GM23248 (cell line): Measurements from ENCODE around the gene TSEN2. TPM values are rescaled to one million over a fixed set of nuclear protein-coding genes. Genes with fewer than 3 reads are reported as not detected.

Experiments
- DNase-seq: peaks from one replicate; pipeline ENCODE4 v3.0.0-alpha.2; 2015
- H2AFZ ChIP-seq: fragments of 200-600 bp; sonication (generic); 2 replicates; pipeline ENCODE4 v1.6.1; 2016; ENCODE audit warnings: antibody characterized with exemption
- H3F3A ChIP-seq: fragments of 200-600 bp; sonication (generic); 2 replicates; pipeline ENCODE4 v1.6.1; 2016; ENCODE audit warnings: mild to moderate bottlenecking, antibody characterized with exemption, mixed run types; ENCODE audit not compliant: insufficient read depth
- H3K27ac ChIP-seq: fragments of 200-600 bp; sonication (generic); 2 replicates; pipeline ENCODE4 v1.5.1; 2016; ENCODE audit warnings: mild to moderate bottlenecking
- H3K27me3 ChIP-seq: fragments of 200-600 bp; sonication (generic); replicated peaks from 2 replicates; pipeline ENCODE4 v1.6.1; 2016; ENCODE audit warnings: mild to moderate bottlenecking; ENCODE audit not compliant: insufficient read depth
- H3K36me3 ChIP-seq: fragments of 200-600 bp; sonication (generic); 2 replicates; pipeline ENCODE4 v1.6.1; 2016; ENCODE audit warnings: low read depth, mild to moderate bottlenecking
- H3K4me1 ChIP-seq: fragments of 200-600 bp; sonication (generic); 2 replicates; pipeline ENCODE4 v1.6.1; 2016; ENCODE audit warnings: mild to moderate bottlenecking; ENCODE audit not compliant: insufficient read depth
- H3K4me2 ChIP-seq: fragments of 200-600 bp; sonication (generic); one replicate; pipeline ENCODE4 v1.6.1; 2016; ENCODE audit warnings: mild to moderate bottlenecking; ENCODE audit not compliant: unreplicated experiment
- H3K4me3 ChIP-seq: fragments of 200-600 bp; sonication (generic); 2 replicates; pipeline ENCODE4 v1.5.1; 2016; ENCODE audit warnings: mild to moderate bottlenecking
- H3K79me2 ChIP-seq: fragments of 200-600 bp; sonication (generic); 2 replicates; pipeline ENCODE4 v1.6.1; 2016; ENCODE audit warnings: mild to moderate bottlenecking; ENCODE audit not compliant: insufficient read depth
- H3K9ac ChIP-seq: fragments of 200-600 bp; sonication (generic); 2 replicates; pipeline ENCODE4 v1.6.1; 2016; ENCODE audit warnings: mild to moderate bottlenecking
- H3K9me2 ChIP-seq: fragments of 200-600 bp; sonication (generic); 2 replicates; pipeline ENCODE4 v1.6.1; 2016; ENCODE audit warnings: mixed run types, mild to moderate bottlenecking, moderate library complexity; ENCODE audit not compliant: insufficient read depth
- H3K9me3 ChIP-seq: fragments of 200-600 bp; sonication (generic); one replicate; pipeline ENCODE4 v1.6.1; 2017; ENCODE audit warnings: low read depth
- H4K20me1 ChIP-seq: fragments of 200-600 bp; sonication (generic); 2 replicates; pipeline ENCODE4 v1.6.0; 2016; ENCODE audit not compliant: insufficient read depth
- EZH2 ChIP-seq: fragments of 200-600 bp; sonication (generic); IDR thresholded peaks from 2 replicates; pipeline ENCODE4 v1.6.1; 2018; ENCODE audit warnings: antibody characterized with exemption, mild to moderate bottlenecking; ENCODE audit not compliant: insufficient read depth, poor library complexity, severe bottlenecking
- EZH2phosphoT487 ChIP-seq: fragments of 200-600 bp; sonication (generic); IDR thresholded peaks from 2 replicates; pipeline ENCODE4 v1.6.1; 2018; ENCODE audit warnings: antibody characterized with exemption, moderate library complexity, mild to moderate bottlenecking, low read depth; ENCODE audit not compliant: insufficient read depth
- WGBS, 2 experiments: methylation state at CpG; one replicate each; pipeline ENCODE4 v1.1.6; 2015 to 2017; ENCODE audit warnings: low lambda C conversion rate in 2 of 2, low coverage in 1 of 2; ENCODE audit errors: missing lambda C conversion rate in 2 of 2; 5-methylcytosine and 5-hydroxymethylcytosine counted together
- in situ Hi-C: fragments of 300-500 bp; cut with MboI; formaldehyde crosslinking; loops from 2 replicates; pipeline ENCODE4 v1.15.0; 2020
- polyA plus RNA-seq: library from polyadenylated mRNA; unstranded; fragments of >200 nt; fragmentation: Nextera tagmentation; extraction: Ambion mirVana; gene quantifications from 2 replicates; pipeline ENCODE4 v1.2.1, GENCODE V29; 2016
- total RNA-seq: library from RNA; depleted of rRNA; stranded (reverse); fragments of >200 nt; shearing (Covaris generic); gene quantifications from 2 replicates; pipeline ENCODE4 v1.2.3, GENCODE V29; 2014

Gene TSEN2
- total and polyA plus RNA-seq, 2 experiments from 2014 or later = 9.6 to 13.6 TPM

GRCh38 chr3:12487786-12488185 is 3.5 kb downstream of the TSEN2 start:
- Histone ChIP-seq H3K9me3 (no peaks in the 10 kb centered on the region), H2AFZ (no peak overlapping the region), H3K9me2 (no peaks in the 10 kb centered on the region), H3K4me2 (no peak overlapping the region), H3K36me3 (no peaks in the 10 kb centered on the region), H3K9ac (no peak overlapping the region), H3K27ac (no peak overlapping the region), H3K27me3 (no peaks in the 10 kb centered on the region), H3K79me2 (peaks cover 25% of the 10 kb centered on the region), H3K4me3 (no peak overlapping the region), H4K20me1 (no peaks in the 10 kb centered on the region), H3K4me1 (peaks cover 8% of the 10 kb centered on the region; the same call in 1 of the 2 replicates), H3F3A (no peaks in the 10 kb centered on the region)
- TF ChIP-seq EZH2phosphoT487 (no peak), EZH2 (no peak)
- in situ Hi-C loops = no loop called here
- 82 to 87% methylated on average over 3 of the region's 3 CpGs for WGBS, 2 experiments
- no peak for DNase-seq

- H3K9me3 ChIP-seq = no peaks in the 10 kb centered on the region
- H3K27me3 ChIP-seq = no peaks in the 10 kb centered on the region
- in situ Hi-C loops = no loop called here
- no peak overlapping the region for H2AFZ ChIP-seq
- H4K20me1 ChIP-seq = no peaks in the 10 kb centered on the region
- no peak for TF ChIP-seq EZH2
- TF ChIP-seq EZH2phosphoT487 = no peak
- no peak for DNase-seq
- peaks cover 25% of the 10 kb centered on the region for H3K79me2 ChIP-seq
- peaks cover 5% of the 10 kb centered on the region; the same call in 1 of the 2 replicates for H3K36me3 ChIP-seq
- WGBS, 2 experiments = 100% methylated on average over 1 of the region's 1 CpG
- no peak overlapping the region for H3K4me2 ChIP-seq
- H3K4me3 ChIP-seq = no peak overlapping the region
- no peak overlapping the region for H3K9ac ChIP-seq
- H3F3A ChIP-seq = no peaks in the 10 kb centered on the region
- peaks cover 8% of the 10 kb centered on the region; the same call in 1 of the 2 replicates for H3K4me1 ChIP-seq
- no peaks in the 10 kb centered on the region for H3K9me2 ChIP-seq
- H3K27ac ChIP-seq = no peak overlapping the region
Measured at GRCh38 chr3:12489368-12489767, 5.1 kb downstream of the TSEN2 start.

- Histone ChIP-seq H3K27me3 (no peaks in the 10 kb centered on the region), H3K36me3 (peaks cover 5% of the 10 kb centered on the region; the same call in 1 of the 2 replicates), H3F3A (no peaks in the 10 kb centered on the region), H4K20me1 (no peaks in the 10 kb centered on the region), H3K79me2 (peaks cover 24% of the 10 kb centered on the region), H2AFZ (no peak overlapping the region), H3K4me1 (peaks cover 8% of the 10 kb centered on the region; the same call in 1 of the 2 replicates), H3K4me2 (no peak overlapping the region), H3K27ac (no peak overlapping the region), H3K9ac (no peak overlapping the region), H3K9me2 (no peaks in the 10 kb centered on the region), H3K9me3 (no peaks in the 10 kb centered on the region), H3K4me3 (no peak overlapping the region)
- 97% methylated on average over 4 of the region's 4 CpGs for WGBS, 2 experiments
- in situ Hi-C loops = no loop called here
- TF ChIP-seq EZH2phosphoT487 = no peak
- no peak for TF ChIP-seq EZH2
- no peak for DNase-seq
Measured at GRCh38 chr3:12489832-12490231, 5.6 kb downstream of the TSEN2 start.

DNA sequence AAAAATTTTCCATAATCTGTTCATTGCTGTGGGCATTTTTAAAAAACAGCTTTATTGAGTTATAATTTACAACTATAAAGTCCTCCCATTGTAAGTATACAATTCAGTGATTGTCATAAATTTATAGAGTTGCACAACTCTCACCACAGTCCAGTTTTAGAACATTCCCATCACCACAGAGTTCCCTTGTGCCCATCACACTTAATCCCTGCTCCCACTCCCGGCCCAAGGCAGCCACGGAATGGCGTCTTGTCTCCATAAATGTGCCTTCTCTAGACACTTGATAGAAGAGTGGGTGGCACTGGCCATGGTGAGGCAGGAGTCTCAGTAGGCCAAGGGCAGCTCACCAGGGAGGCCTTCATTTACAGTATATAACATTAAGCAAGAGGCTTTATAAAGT is 6.3 kb downstream of the TSEN2 start:
- H3K79me2 ChIP-seq = peaks cover 17% of the 10 kb centered on the region
- no peak for DNase-seq
- no peak overlapping the region for H3K9ac ChIP-seq
- in situ Hi-C loops = no loop called here
- peaks cover 5% of the 10 kb centered on the region; the same call in 1 of the 2 replicates for H3K36me3 ChIP-seq
- H4K20me1 ChIP-seq = no peaks in the 10 kb centered on the region
- WGBS, 2 experiments = 98 to 99% methylated on average over 3 of the region's 3 CpGs
- no peaks in the 10 kb centered on the region for H3K9me2 ChIP-seq
- no peaks in the 10 kb centered on the region for H3K27me3 ChIP-seq
- no peak overlapping the region for H3K27ac ChIP-seq
- no peaks in the 10 kb centered on the region for H3K9me3 ChIP-seq
- H3F3A ChIP-seq = no peaks in the 10 kb centered on the region
- no peak overlapping the region for H3K4me2 ChIP-seq
- H3K4me3 ChIP-seq = no peak overlapping the region
- TF ChIP-seq EZH2 (no peak), EZH2phosphoT487 (no peak)
- H3K4me1 ChIP-seq = peaks cover 1% of the 10 kb centered on the region; the same call in 1 of the 2 replicates
- no peak overlapping the region for H2AFZ ChIP-seq
